ENCODE results near the gene PIK3R4.

GRCh38 chr3:130682131-130682530 lies 64.5 kb downstream of the PIK3R4 start:
- TF ChIP-seq CTCF (IDR thresholded peaks at IDR 0.05) (no peak), EP300 (IDR thresholded peaks at IDR 0.05) (no peak), POLR2A (IDR thresholded peaks at IDR 0.05) (no peak)
